Activated CD8-positive, alpha-beta memory T cell treated with anti-CD3 and anti-CD28 coated beads, Interleukin-2, amount 50 U/mL, for 1 hour (primary cell): ENCODE measurements around the gene WHAMM.
"Not testable (repeated sequence)": the region's sequence is repeated elsewhere in the genome, so short reads cannot be mapped to it uniquely, and the experiment has no call there.

ENCODE experiments used
- DNase-seq: peaks from one replicate; pipeline ENCODE4 v3.0.0-alpha.2; 2020; ENCODE audit errors: extremely low read depth

The WHAMM gene

GRCh38 chr15:82838096-82838735 lies 28.8 kb downstream of the WHAMM start:
- no peak for DNase-seq

DNA sequence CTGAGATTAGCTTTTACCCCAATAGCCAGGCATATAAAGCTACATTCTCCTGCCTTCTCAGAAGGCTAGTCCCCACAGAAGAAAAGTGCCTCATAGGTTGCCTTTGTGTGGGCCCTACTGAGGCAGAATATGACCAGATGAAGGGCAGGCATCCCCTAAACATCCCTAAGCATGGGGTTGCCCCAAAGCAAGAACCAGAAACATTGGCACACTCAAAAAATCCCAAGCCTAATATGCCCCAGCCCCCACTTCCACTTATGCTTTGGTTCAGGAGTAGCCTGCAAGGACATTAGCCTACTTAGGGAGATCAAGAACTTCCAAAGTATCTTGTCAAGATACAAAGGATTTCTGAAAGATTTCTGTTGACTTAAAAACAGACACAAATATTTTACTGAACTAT lies 29.7 kb downstream of the WHAMM start:
- DNase-seq: no peak

- DNase-seq: no peak
Observed at GRCh38 chr15:82840166-82840565, 30.7 kb downstream of the WHAMM start.

GRCh38 chr15:82843566-82843965 lies 34.1 kb downstream of the WHAMM start:
- DNase-seq: no peak

DNA sequence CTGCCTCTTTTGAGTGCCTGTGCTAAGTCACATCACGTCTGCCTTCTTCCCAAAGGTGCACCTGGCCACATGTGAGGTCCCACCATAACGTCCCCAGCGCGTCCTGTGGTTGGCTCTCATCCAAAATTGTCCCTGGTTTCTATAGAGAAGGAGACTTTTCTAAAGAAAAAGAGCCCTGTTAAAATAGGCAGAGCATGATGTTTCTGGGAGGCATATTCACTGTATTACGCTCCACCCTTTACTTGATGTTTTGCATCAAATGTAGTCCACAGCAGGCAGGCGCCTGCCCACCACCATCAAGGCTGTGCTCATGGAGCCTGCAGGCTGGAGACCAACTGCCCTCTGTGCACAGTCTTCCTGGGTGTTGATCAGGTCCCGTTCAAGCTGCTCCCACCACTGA lies 36.3 kb downstream of the WHAMM start:
- DNase-seq: no peak

- no peak for DNase-seq
Observed at GRCh38 chr15:82846621-82847020, 37.2 kb downstream of the WHAMM start.

GRCh38 chr15:82847703-82848102 lies 38.3 kb downstream of the WHAMM start:
- DNase-seq: no peak

- DNase-seq: no peak
Observed at GRCh38 chr15:82848241-82848993, 39.0 kb downstream of the WHAMM start.

DNA sequence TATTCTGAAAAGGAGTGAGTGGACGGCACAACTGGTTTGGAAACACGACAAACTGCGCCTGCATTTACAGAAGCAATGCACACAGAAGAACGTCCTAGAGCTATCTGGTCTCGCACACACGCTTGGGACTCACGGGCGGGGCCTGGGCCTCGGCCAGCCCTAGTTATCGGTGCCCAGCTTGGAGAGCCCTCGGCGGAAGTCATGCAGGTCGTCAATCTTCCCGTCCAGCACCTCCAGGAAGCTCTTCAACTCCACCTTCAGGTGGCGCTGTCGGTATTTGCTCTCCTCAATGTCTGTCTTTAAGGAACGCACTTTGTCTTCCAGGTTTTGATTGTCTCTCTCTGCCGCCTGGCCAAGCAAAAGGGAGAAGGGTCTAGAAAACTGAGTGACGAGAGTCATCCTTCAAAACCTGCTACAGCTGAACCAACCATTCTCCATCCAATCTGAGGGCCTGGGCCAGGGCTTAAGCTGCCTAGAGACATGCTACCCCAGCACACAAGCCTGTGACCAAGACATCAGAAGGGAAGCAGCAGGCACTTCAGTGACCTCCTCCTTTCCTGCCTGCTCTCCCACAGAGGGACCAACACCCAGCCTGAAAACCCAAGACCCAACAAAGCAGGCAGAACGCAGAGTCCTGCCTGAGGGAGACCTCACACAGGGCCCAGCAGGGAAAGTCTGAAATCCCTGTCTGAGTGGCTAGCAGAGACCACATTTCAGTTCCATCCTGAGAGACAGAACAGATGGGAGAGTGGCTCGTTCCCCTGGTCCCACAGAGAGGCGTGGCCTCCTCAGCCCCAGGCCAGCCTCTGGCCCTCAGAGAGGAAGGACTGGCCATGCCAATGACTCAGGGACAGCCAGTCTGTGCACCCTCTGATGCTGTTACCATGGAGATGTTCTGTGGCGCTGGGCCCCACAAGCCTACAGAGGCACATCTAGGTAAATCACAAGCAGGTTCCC lies 40.4 kb downstream of the WHAMM start:
- DNase-seq: no peak

DNA sequence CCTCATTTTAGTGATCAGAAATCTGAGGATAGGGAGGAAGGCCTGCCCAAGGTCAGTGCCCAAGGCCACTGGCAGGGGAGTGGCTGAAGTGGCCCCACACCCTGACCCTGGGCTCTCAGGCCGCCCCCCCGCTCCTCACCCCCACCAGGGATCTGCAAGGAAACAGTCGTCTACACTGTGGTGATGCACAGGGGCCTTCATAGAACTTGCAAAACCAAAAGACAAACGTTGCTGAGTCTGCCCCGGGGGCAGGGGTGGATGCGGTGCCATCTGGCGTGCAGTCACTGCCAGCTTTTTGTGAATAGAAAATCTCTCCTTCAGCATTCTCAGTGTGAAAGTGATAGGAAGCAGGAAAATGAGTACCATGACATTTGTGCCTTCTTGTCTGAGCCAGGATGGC lies 41.3 kb downstream of the WHAMM start:
- no peak for DNase-seq

- DNase-seq: no peak
Observed at GRCh38 chr15:82851306-82851850, 42.0 kb downstream of the WHAMM start.

DNA sequence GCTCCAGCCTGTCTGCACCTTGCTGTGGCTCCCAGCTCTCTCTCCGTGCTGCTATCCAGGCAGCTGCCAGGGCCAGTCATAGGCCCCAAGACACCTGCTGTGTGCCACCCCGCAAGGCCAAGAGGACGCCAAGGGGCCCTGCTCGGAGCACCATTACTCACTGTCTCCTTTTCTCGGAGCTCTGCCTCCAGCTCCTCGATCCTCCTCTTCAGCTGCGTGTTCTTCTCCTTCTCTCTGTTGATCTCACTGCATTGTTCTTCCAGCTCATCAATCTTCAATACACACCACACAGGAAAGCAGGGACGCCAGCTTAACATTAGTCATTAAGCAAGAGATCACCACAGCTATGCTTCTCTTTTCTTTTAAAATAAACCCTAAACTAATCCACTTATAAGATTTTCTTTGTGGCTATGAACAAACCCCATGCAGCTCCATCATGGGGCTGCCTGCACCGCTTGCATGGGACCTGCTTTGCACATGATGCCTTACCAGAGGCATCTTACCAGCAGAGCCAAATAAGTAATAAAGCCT lies 42.6 kb downstream of the WHAMM start:
- DNase-seq: no peak

GRCh38 chr15:82852941-82853561 lies 43.6 kb downstream of the WHAMM start:
- DNase-seq: no peak

GRCh38 chr15:82854554-82854953 lies 45.1 kb downstream of the WHAMM start:
- DNase-seq: no peak

- DNase-seq: no peak
Observed at GRCh38 chr15:82855286-82856100, 46.1 kb downstream of the WHAMM start.

- no peak for DNase-seq
Observed at GRCh38 chr15:82856397-82857170, 47.2 kb downstream of the WHAMM start.

- no peak for DNase-seq
Observed at GRCh38 chr15:82858932-82859331, 49.5 kb downstream of the WHAMM start.

GRCh38 chr15:82862886-82863285 lies 53.5 kb downstream of the WHAMM start:
- DNase-seq: no peak

DNA sequence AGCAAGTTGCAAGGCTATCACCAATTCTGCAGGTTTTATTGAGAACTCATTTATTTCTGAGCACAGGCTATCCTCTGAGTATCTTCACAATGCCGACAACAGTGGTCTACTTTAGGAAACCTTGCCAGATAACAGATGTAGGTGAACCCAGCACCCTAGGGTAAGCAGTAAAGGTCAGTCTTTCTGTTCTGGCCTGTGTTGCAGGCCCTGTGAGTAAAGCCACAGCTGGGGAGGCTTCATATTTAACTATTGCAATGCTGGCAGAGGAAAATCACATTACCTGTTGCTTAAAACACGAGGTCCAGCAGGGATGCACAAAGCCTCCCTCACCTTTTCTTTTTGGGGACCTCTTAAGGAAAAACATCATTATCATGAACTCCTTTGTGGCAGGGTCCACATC lies 55.5 kb downstream of the WHAMM start:
- no peak for DNase-seq

GRCh38 chr15:82865581-82865980 lies 56.2 kb downstream of the WHAMM start:
- DNase-seq: not testable (repeated sequence)
